ENCODE data around the gene MAP3K9.
"Not testable (repeated sequence)": the region's sequence is repeated elsewhere in the genome, so short reads cannot be mapped to it uniquely, and the experiment has no call there.

MAP3K9 gene

GRCh38 chr14:70809225-70810219 is at the start of gene MAP3K9:
TSS of gene MAP3K9 (minus strand) at chr14:70809513. CDS start at chr14:70809171, 342 bp downstream.
- peak; percentile 94 for DNase-seq

GRCh38 chr14:70858641-70859040 is 49.3 kb upstream of the MAP3K9 start:
- no peak for DNase-seq

- DNase-seq, result no peak
Measured at GRCh38 chr14:70857496-70857890, 48.2 kb upstream of the MAP3K9 start.

GRCh38 chr14:70856851-70857495 is 47.7 kb upstream of the MAP3K9 start:
- DNase-seq, result peak; percentile 5

GRCh38 chr14:70855486-70855885 is 46.2 kb upstream of the MAP3K9 start:
- DNase-seq, result no peak

GRCh38 chr14:70853658-70854057 is 44.3 kb upstream of the MAP3K9 start:
- not testable (repeated sequence) for DNase-seq

- no peak for DNase-seq
Measured at GRCh38 chr14:70847406-70848090, 38.2 kb upstream of the MAP3K9 start.

GRCh38 chr14:70845601-70846000 is 36.3 kb upstream of the MAP3K9 start:
- no peak for DNase-seq

GRCh38 chr14:70842851-70843462 is 33.6 kb upstream of the MAP3K9 start:
- no peak for DNase-seq

- DNase-seq, result no peak
Measured at GRCh38 chr14:70838076-70838475, 28.8 kb upstream of the MAP3K9 start.

GRCh38 chr14:70836946-70837345 is 27.6 kb upstream of the MAP3K9 start:
- no peak for DNase-seq

GRCh38 chr14:70833884-70834283 is 24.6 kb upstream of the MAP3K9 start:
- DNase-seq, result no peak

GRCh38 chr14:70832561-70833305 is 23.4 kb upstream of the MAP3K9 start:
- DNase-seq, result no peak

- no peak for DNase-seq
Measured at GRCh38 chr14:70830998-70831781, 21.9 kb upstream of the MAP3K9 start.

- no peak for DNase-seq
Measured at GRCh38 chr14:70828188-70828587, 18.9 kb upstream of the MAP3K9 start.

- DNase-seq, result no peak
Measured at GRCh38 chr14:70827752-70828151, 18.4 kb upstream of the MAP3K9 start.

- no peak for DNase-seq
Measured at GRCh38 chr14:70827347-70827746, 18.0 kb upstream of the MAP3K9 start.

GRCh38 chr14:70823281-70823680 is 14.0 kb upstream of the MAP3K9 start:
- no peak for DNase-seq

GRCh38 chr14:70822530-70823185 is 13.3 kb upstream of the MAP3K9 start:
- DNase-seq, result peak; percentile 30
